ENCODE results near the gene ANKS1B. TPM values are rescaled to one million over a fixed set of nuclear protein-coding genes. Genes with fewer than 3 reads are reported as not detected.

ANKS1B gene
- total RNA-seq, 5 donors from 2014 or later (not counting 1 experiment from before 2014, with no cell fraction given): 0.18 to 0.47 (median 0.19) TPM; not detected in 2

GRCh38 chr12:99824900-99825542, 159.7 kb downstream of the ANKS1B start:
- Mint-ChIP-seq H3K27me3 (no peaks in the 10 kb centered on the region), H3K9me3 (peaks cover 0 to 4% (median 2%) of the 10 kb centered on the region in 3 donors), H3K4me3 (no peak overlapping the region), H3K4me1 (no peaks in the 10 kb centered on the region), H3K36me3 (no peaks in the 10 kb centered on the region), H3K27ac (no peak overlapping the region)
- no peaks in the 10 kb centered on the region for H3K4me1 ChIP-seq (ENCODE audit: control insufficient read depth in 1 of 2, extremely low read depth in 1 of 2, insufficient read depth in 2 of 2, low read length in 2 of 2)
- ChIA-PET CTCF (no interaction called here), POLR2A (no interaction called here)
- DNase-seq (no peak), ATAC-seq (replicated peaks in 1 of 4) (no peak)
- H3K9me3 ChIP-seq: no peaks in the 10 kb centered on the region
- H3K36me3 ChIP-seq (ENCODE audit: control insufficient read depth in 2 of 2, extremely low read depth in 1 of 2, insufficient read depth in 1 of 2, low read length in 1 of 2): no peaks in the 10 kb centered on the region
- no peak overlapping the region for H3K4me3 ChIP-seq (ENCODE audit: control insufficient read depth in 1 of 2, extremely low read depth in 1 of 2, low read length in 1 of 2)
- no peak overlapping the region for H3K27ac ChIP-seq (ENCODE audit: low read length)
- 89% methylated on average over 6 of the region's 8 CpGs for WGBS (ENCODE audit: insufficient coverage)
- H3K27me3 ChIP-seq (replicated peaks in 1 of 2; ENCODE audit: control insufficient read depth in 2 of 2, extremely low read depth in 1 of 2, insufficient read depth in 2 of 2, low read length in 1 of 2): no peaks in the 10 kb centered on the region

- no peaks in the 10 kb centered on the region for H3K27me3 Mint-ChIP-seq
- H3K9me3 ChIP-seq: no peaks in the 10 kb centered on the region
- POLR2A ChIA-PET: no interaction called here
- H3K27ac Mint-ChIP-seq: no peak overlapping the region
- H3K27ac ChIP-seq (ENCODE audit: low read length): no peak overlapping the region
- H3K4me3 Mint-ChIP-seq: no peak overlapping the region
- no peaks in the 10 kb centered on the region for H3K4me1 Mint-ChIP-seq
- ATAC-seq (replicated peaks in 1 of 4) (no peak), DNase-seq (no peak)
- H3K36me3 ChIP-seq (ENCODE audit: control insufficient read depth in 2 of 2, extremely low read depth in 1 of 2, insufficient read depth in 1 of 2, low read length in 1 of 2): no peaks in the 10 kb centered on the region
- H3K9me3 Mint-ChIP-seq: peaks cover 0 to 4% (median 2%) of the 10 kb centered on the region in 3 donors
- H3K27me3 ChIP-seq (replicated peaks in 1 of 2; ENCODE audit: control insufficient read depth in 2 of 2, extremely low read depth in 1 of 2, insufficient read depth in 2 of 2, low read length in 1 of 2): no peaks in the 10 kb centered on the region
- CTCF ChIA-PET: no interaction called here
- no peaks in the 10 kb centered on the region for H3K4me1 ChIP-seq (ENCODE audit: control insufficient read depth in 1 of 2, extremely low read depth in 1 of 2, insufficient read depth in 2 of 2, low read length in 2 of 2)
- H3K4me3 ChIP-seq (ENCODE audit: control insufficient read depth in 1 of 2, extremely low read depth in 1 of 2, low read length in 1 of 2): no peak overlapping the region
- no peaks in the 10 kb centered on the region for H3K36me3 Mint-ChIP-seq
These were observed 162.5 kb downstream of the ANKS1B start for GRCh38 chr12:99822273-99822672.

- WGBS (ENCODE audit: insufficient coverage): 40% methylated on average over 1 of the region's 2 CpGs
- Histone ChIP-seq H3K9me3 (no peaks in the 10 kb centered on the region), H3K27me3 (replicated peaks in 1 of 2; ENCODE audit: control insufficient read depth in 2 of 2, extremely low read depth in 1 of 2, insufficient read depth in 2 of 2, low read length in 1 of 2) (no peaks in the 10 kb centered on the region), H3K4me3 (ENCODE audit: control insufficient read depth in 1 of 2, extremely low read depth in 1 of 2, low read length in 1 of 2) (no peak overlapping the region), H3K4me1 (ENCODE audit: control insufficient read depth in 1 of 2, extremely low read depth in 1 of 2, insufficient read depth in 2 of 2, low read length in 2 of 2) (no peaks in the 10 kb centered on the region), H3K27ac (ENCODE audit: low read length) (no peak overlapping the region), H3K36me3 (ENCODE audit: control insufficient read depth in 2 of 2, extremely low read depth in 1 of 2, insufficient read depth in 1 of 2, low read length in 1 of 2) (no peaks in the 10 kb centered on the region)
- POLR2A ChIA-PET: no interaction called here
- Mint-ChIP-seq H3K4me1 (no peaks in the 10 kb centered on the region), H3K9me3 (peaks cover 0 to 2% (median 0%) of the 10 kb centered on the region in 3 donors), H3K36me3 (no peaks in the 10 kb centered on the region), H3K4me3 (no peak overlapping the region), H3K27me3 (no peaks in the 10 kb centered on the region), H3K27ac (no peak overlapping the region)
- DNase-seq (no peak), ATAC-seq (replicated peaks in 1 of 4) (no peak)
- CTCF ChIA-PET: no interaction called here
These were observed 173.8 kb downstream of the ANKS1B start for GRCh38 chr12:99810718-99811593.

- ATAC-seq (replicated peaks in 1 of 4): no peak
- DNase-seq: no peak
- 86% methylated on average over 1 of the region's 8 CpGs for WGBS (ENCODE audit: insufficient coverage)
These were observed 174.8 kb downstream of the ANKS1B start for GRCh38 chr12:99809909-99810308.

GRCh38 chr12:99806304-99806703, 178.4 kb downstream of the ANKS1B start:
- Histone ChIP-seq H3K4me1 (ENCODE audit: control insufficient read depth in 1 of 2, extremely low read depth in 1 of 2, insufficient read depth in 2 of 2, low read length in 2 of 2) (no peaks in the 10 kb centered on the region), H3K36me3 (ENCODE audit: control insufficient read depth in 2 of 2, extremely low read depth in 1 of 2, insufficient read depth in 1 of 2, low read length in 1 of 2) (no peaks in the 10 kb centered on the region), H3K4me3 (ENCODE audit: control insufficient read depth in 1 of 2, extremely low read depth in 1 of 2, low read length in 1 of 2) (no peak overlapping the region), H3K27me3 (replicated peaks in 1 of 2; ENCODE audit: control insufficient read depth in 2 of 2, extremely low read depth in 1 of 2, insufficient read depth in 2 of 2, low read length in 1 of 2) (no peaks in the 10 kb centered on the region), H3K27ac (ENCODE audit: low read length) (no peak overlapping the region), H3K9me3 (no peaks in the 10 kb centered on the region)
- Mint-ChIP-seq H3K9me3 (peaks cover 0 to 2% (median 0%) of the 10 kb centered on the region in 3 donors), H3K36me3 (no peaks in the 10 kb centered on the region), H3K27me3 (no peaks in the 10 kb centered on the region), H3K27ac (no peak overlapping the region), H3K4me3 (no peak overlapping the region), H3K4me1 (no peaks in the 10 kb centered on the region)
- ChIA-PET POLR2A (no interaction called here), CTCF (no interaction called here)
- DNase-seq: no peak
- 90% methylated on average over 8 of the region's 9 CpGs for WGBS (ENCODE audit: insufficient coverage)
- ATAC-seq (replicated peaks in 1 of 4): no peak

More at GRCh38 chr12:99809909-99810308, 174.8 kb downstream of the ANKS1B start:
- Mint-ChIP-seq H3K9me3 (peaks cover 0 to 2% (median 0%) of the 10 kb centered on the region in 3 donors), H3K27ac (no peak overlapping the region), H3K4me3 (no peak overlapping the region), H3K4me1 (no peaks in the 10 kb centered on the region), H3K36me3 (no peaks in the 10 kb centered on the region), H3K27me3 (no peaks in the 10 kb centered on the region)
- H3K27me3 ChIP-seq (replicated peaks in 1 of 2; ENCODE audit: control insufficient read depth in 2 of 2, extremely low read depth in 1 of 2, insufficient read depth in 2 of 2, low read length in 1 of 2): no peaks in the 10 kb centered on the region
- POLR2A ChIA-PET: no interaction called here
- no peak overlapping the region for H3K4me3 ChIP-seq (ENCODE audit: control insufficient read depth in 1 of 2, extremely low read depth in 1 of 2, low read length in 1 of 2)
- no peaks in the 10 kb centered on the region for H3K36me3 ChIP-seq (ENCODE audit: control insufficient read depth in 2 of 2, extremely low read depth in 1 of 2, insufficient read depth in 1 of 2, low read length in 1 of 2)
- CTCF ChIA-PET: no interaction called here
- no peaks in the 10 kb centered on the region for H3K9me3 ChIP-seq
- H3K27ac ChIP-seq (ENCODE audit: low read length): no peak overlapping the region
- H3K4me1 ChIP-seq (ENCODE audit: control insufficient read depth in 1 of 2, extremely low read depth in 1 of 2, insufficient read depth in 2 of 2, low read length in 2 of 2): no peaks in the 10 kb centered on the region

- Mint-ChIP-seq H3K9me3 (peaks cover 0 to 2% (median 0%) of the 10 kb centered on the region in 3 donors), H3K4me3 (no peak overlapping the region), H3K4me1 (no peaks in the 10 kb centered on the region), H3K36me3 (no peaks in the 10 kb centered on the region), H3K27me3 (no peaks in the 10 kb centered on the region), H3K27ac (no peak overlapping the region)
- DNase-seq: no peak
- H3K27me3 ChIP-seq (replicated peaks in 1 of 2; ENCODE audit: control insufficient read depth in 2 of 2, extremely low read depth in 1 of 2, insufficient read depth in 2 of 2, low read length in 1 of 2): no peaks in the 10 kb centered on the region
- H3K36me3 ChIP-seq (ENCODE audit: control insufficient read depth in 2 of 2, extremely low read depth in 1 of 2, insufficient read depth in 1 of 2, low read length in 1 of 2): no peaks in the 10 kb centered on the region
- no peak overlapping the region for H3K27ac ChIP-seq (ENCODE audit: low read length)
- H3K9me3 ChIP-seq: no peaks in the 10 kb centered on the region
- H3K4me1 ChIP-seq (ENCODE audit: control insufficient read depth in 1 of 2, extremely low read depth in 1 of 2, insufficient read depth in 2 of 2, low read length in 2 of 2): no peaks in the 10 kb centered on the region
- no peak overlapping the region for H3K4me3 ChIP-seq (ENCODE audit: control insufficient read depth in 1 of 2, extremely low read depth in 1 of 2, low read length in 1 of 2)
- no peak for ATAC-seq (replicated peaks in 1 of 4)
- POLR2A ChIA-PET: no interaction called here
- CTCF ChIA-PET: no interaction called here
These were observed 180.0 kb downstream of the ANKS1B start for GRCh38 chr12:99804715-99805114.
